NCI-H2107 (cell line): ENCODE results near the gene PRKCQ.
"Not testable (repeated sequence)": the region's sequence is repeated elsewhere in the genome, so short reads cannot be mapped to it uniquely, and the experiment has no call there.

ENCODE experiments used
- DNase-seq: peaks from one replicate; lab custom pipeline; 2025; lab: John Stamatoyannopoulos, UW

The PRKCQ gene

DNA sequence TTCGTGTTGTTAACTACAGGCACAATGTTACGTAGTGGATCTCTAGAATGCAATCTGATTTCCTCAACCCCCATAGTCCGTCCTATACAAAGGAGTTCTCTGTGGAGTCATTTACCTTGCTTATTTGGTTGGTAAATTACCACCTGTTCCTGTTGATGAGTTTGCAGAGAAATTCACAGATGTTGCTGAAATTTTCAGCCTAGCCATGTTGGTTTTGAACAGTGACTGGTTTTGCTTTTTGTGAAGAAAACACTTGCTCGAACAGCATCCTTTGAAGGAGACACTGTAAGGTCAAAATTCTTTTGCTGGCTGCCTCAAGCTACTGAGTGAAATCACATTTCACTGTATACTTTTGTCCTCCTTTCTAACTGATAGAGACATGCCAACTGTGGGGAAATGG, 15.4 kb upstream of the PRKCQ start:
- no peak for DNase-seq

DNA sequence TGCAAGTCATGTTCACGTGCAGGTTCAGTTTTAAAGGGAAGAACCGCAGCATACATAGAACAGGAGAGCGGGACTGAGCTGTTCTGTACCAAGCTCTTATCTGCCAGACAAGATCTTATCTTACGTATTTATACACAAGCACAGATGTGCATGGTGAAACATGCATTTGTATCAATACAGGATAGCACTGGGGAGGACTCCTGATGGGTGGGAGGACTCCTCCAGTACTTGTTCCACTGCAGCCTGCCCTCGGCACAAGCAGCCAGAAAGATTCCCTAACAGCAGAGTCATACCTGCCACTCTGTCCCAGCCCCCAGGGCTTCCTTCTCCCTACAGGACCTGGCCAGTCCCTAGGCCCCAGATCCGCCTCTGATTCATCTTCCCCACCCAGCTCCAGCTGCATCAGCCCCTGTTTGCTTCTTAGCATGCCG, 13.2 kb upstream of the PRKCQ start:
- no peak for DNase-seq

DNA sequence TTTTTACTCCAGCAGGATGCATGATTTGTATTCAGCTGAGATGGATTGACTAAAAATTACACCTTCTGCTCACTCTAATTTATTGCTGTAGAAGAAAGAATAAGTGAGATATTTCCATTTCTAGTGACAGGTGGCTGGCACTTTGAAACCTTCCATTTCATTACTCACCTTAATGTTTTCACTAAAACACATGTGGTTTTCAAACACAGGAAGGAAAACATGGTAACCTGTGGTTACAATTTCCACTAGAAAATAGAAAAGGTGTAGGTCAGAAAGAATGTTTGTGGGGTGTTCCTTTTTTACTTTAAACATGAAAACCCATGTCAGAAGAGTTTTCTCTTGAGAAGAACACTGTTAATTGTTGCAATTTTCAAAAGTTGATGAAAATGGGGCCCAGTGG, 12.0 kb upstream of the PRKCQ start:
- DNase-seq = no peak

DNA sequence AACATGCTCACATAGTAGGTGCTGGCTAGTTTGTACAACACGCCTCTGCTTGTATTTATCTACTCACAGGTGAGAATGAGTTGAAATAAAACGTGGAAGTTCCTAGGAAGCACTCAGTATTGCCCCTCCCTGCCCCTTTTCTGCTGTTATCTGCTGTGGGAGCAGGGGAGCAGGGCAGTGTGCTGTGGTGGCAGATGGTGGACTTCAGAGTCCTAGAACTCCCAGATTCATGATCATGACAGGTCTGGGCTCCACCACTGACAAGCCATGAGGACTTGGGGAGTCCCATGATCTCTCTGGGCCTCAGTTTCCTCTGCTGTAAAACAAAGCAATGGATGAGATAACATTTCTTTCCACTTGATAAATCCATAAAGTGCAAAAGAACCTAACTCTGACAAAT, 11.6 kb upstream of the PRKCQ start:
- DNase-seq = no peak

DNA sequence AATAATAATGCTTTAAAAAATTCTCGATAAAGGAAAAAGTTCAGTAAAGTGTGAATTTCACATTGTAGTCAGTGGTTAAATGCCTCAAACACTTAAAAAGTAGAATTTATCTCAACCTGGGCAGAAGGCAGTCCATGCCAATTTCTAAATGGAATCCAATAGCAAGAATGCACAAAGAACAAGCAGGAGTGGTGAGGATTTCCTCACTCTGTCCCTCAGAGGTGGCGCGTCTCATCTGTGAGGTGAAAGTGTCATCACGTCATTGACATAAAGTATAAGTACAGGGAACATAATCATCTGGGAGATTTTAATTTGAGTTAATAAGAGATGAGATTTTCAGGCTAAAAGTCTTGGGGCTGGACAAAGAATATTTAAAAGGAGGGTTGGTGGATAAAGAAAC, 10.0 kb upstream of the PRKCQ start:
- DNase-seq = no peak

DNA sequence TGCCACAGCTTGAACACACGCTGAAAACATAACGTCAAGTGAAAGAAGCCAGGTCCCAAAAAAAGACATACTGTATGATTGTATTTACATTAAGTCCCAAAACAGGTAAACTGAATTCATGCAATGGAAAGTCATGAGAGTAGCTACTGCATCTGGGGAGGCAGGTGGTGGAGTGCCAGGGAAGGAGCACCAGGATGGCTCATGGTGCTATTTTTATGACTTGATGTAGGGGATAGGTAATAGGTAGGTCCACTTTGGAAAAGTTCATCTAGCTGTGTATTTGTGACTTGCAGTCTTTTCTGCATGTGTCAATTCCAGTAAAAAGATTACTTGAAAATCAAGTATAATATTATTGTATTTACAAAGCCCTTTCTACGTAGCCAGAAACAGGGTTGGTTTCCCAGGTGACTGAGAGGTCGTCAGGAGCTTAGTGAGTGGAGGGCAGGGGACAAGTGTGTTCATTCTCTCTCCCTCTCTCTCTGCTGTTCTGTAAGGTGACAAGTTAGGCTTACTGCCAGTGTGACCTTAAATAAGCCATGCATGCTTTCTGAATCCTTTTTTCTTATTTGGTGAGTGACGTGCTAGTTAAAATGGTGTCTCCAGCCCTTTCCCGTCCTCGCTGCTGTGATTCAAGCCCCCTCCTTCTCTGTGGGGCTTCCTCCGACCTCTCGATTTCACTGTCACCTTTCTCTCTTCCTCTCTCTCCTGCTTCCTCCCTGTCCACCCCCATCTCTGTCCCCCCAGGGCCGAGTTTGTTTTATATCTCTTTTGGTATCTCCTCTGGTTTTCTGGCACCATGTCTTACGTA, 9.4 kb upstream of the PRKCQ start:
- no peak for DNase-seq

DNA sequence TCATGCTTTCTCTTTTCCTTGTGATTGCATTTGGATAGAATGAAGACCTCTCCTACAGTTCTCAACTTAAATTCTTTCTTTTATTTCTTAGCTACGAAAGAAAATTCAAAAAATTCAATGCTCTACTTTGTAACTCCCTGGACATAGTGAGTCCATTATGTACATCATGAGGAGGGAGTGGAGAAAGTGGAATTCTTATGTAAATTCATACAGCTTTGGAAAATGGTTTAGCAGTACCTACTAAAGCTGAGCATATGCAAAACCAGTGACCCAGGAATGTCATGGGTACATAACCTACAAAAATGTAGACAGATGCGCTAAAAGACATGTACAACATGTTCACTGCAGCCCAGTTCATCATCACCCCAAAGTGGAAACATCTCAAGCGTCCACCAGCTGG, 8.8 kb upstream of the PRKCQ start:
- no peak for DNase-seq

DNA sequence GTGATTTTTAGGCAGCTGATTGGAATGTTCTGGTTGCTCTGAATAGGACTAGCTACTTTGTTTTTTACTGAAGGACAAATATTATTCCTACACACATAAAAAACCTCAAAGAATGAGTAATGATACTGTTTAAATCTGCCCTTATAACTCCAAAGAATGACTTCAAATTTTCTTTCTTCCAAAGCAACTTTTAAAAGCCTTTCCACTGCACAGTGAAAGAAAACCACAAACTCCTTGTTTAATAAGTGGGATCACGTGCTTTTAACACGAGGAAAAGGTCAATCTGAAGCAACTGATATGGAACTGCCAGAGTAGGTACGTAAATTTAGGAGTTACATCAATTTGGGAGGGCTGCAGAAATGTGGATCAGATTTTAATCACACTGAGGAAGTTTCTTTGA, 8.0 kb upstream of the PRKCQ start:
- DNase-seq = no peak

DNA sequence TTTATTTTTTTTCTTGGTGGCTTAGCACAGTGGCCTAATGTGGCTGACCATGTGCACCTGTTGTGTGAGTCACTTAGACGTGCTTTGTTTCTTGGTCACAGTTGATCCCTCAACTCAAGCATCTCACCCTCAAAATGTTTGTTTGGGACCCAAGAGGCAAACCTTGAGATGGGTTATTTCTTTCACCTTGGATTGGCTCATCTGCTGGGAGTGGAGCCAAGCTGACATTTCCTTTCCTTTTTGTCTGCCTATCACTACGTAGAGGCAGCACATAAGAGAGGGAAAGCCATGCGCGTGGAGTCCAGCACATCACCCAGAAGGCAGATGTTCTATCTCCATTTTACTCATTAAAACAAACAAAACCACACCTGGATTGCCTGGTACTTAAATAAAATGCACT, 6.4 kb upstream of the PRKCQ start:
- DNase-seq = no peak

DNA sequence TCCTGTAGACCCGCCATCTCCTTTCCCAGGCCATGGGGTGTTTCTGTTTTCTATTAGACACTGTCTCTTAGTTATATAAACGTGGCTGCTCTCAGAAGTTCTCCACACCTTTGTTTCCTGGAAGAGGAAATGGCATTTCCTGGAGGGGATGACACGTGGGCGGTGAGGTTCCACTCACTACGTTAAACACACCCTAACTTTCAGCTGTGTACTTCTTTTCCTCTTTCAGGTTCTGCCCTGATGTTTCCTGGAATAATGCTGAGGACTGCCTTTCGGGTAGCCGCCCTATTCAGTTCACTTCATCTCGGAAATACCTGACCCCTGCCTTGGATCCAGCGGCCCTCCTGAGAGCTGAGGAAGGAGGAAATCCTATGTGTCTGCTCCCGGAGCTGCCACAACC, 3.4 kb upstream of the PRKCQ start:
- DNase-seq = no peak

DNA sequence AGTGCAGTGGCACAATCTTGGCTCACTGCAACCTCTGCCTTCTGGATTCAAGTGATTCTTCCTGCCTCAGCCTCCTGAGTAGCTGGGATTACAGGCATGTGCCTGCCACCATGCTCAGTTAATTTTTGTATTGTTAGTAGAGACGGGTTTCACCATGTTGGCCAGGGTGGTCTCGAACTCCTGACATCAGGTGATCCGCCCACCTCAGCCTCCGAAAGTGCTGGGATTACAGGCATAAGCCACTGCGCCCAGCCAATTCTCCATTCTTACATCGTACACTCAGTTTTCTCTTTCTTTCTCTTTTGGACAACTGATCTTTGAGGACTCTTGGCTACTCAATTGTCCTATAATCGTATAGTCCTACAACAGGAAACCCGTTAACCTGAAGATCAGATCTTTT, 2.8 kb upstream of the PRKCQ start:
- DNase-seq = not testable (repeated sequence)

DNA sequence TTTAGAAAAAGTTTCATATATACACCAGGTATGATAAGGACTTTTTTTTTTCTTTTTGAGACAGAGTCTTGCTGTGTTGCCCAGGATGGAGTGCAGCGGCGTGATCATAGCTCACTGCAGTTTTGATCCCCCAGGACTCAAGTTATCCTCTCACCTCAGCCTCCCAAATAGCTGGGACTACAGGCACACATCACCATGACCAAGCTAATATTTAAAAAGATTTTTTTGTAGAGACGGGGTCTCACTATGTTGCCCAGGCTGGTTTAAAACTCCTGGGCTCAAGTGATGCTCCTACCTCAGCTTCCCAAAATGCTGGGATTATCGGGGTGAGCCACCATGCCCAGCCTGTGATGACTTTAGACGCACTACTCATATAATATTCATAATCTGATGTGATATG, 2.2 kb upstream of the PRKCQ start:
- no peak for DNase-seq

DNA sequence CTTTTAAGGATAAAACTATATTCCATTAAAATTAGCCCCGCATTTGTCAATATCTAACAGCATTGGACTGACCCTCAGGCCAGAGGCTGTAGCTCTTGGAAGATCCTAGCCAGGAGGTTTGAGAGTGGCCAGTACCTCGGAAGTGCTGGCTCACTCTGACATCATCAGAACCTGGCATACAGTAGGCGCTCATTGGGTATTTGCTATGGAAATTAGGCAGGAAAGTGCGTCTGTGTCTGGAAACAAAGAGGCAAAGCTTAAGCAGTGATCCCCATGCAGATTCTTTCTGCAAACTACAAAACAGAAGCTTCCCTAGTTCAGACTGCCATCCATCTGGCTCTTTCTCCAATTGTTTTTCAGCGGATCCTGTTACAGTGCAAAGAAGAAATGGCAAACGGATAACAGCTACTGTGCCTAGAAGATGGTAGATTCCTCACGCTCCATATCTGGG, 1.7 kb upstream of the PRKCQ start:
- DNase-seq = no peak

DNA sequence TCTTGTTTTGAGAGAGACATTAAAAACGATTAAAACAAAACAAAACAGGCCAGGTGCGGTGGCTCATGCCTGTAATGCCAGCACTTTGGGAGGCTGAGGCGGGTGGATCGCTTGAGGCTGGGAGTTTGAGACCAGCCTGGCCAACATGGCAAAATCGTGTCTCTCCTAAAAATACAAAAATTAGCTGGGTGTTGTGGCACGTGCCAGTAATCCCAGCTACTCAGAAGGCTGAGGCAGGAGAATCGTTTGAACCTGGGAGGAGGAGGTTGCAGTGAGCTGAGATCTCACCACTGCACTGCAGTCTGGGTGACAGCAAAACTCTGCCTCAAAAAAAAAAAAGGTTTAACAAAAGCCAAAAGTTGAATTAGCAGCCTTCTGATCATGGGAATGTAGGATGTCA, 1.1 kb upstream of the PRKCQ start:
- not testable (repeated sequence) for DNase-seq

DNA sequence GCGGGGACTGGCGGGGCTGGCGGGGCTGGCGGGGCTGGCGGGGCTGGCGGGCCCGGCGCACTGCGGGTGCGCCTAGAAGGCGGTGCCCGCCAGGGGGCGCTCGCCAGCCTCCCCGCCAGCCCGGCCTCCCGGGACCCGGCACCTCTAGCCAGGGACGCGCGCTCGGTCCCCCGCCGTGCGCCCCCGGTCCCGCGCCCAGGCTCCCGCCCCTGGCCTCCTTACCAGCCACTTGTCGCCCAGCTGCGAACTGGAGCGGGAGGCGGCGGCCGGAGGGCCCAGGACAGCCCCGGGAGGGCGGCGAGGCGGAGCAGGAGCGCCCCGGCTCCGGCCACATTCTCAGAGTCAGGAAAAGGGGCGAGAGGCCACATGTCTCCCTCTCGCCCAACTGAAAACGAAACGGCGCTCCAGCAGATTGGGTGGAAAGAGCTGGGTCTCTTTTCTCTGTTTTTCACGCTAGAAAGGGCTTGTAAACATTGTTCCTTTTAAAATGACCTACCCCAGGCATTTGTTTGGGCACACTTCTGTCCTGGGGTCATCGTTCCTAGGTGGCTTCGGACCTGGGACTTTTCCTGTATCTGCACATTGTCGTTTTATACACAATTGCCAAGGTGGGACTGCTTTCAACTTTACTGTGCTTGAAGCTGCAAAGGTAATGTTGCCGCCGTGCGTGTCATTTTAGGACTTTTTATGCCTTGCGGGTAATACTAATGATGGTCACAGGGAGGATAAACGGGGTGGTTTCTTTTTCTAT, 378 bp upstream of the PRKCQ start:
- DNase-seq = no peak

DNA sequence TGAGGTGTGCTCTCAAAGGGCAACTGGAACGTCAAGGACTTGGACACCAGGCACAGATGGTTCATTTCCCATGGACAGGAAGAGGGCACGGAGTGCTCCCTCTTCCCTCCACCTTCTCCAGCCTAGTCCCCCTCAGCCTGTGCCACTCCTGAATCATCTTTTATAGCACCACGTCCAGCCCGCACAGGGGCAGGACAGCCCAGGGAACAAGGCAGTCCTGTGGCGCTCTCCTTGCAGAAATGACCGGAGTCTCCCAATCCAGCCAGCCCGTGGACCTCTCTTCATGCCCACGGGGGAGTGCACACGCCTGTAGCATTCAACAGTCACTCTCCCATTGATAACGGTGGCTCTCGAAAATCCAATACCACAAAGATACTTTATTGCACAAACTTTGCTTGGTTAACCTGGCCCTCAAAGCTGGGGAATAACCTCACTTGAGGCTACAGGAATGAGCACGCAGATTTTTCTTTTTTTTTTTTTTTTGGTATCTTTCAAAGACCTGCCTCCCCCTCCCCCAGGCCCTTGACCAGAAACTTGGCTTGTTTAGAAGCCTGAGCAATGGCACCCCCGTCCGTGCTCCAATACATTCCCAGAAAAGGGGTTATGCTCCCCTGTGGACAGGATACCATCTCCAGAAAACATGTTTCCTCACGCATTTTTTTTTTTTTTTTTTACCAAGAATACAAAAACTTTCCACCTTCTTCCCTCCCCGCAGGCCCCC, 733 bp downstream of the PRKCQ start:
- DNase-seq = no peak

DNA sequence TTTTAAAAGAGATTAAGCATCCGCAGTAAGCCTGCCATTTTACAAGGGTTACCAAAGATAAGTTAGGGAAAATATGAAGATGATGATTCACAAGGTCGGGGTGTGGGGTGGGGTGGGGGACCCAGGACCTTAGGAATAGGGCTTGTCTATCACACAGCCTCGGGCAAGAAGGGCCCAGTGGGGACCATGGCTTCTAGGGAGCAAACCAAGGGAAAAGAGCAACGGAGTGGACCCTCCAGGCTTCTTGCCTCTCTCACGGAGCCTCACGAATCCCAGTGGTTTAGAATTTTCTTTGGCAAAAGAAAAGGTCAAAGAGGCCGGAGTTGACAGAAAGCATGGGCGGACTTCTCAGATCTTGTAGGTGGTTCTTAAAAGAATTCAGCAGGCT, 1.3 kb downstream of the PRKCQ start:
- DNase-seq = no peak

DNA sequence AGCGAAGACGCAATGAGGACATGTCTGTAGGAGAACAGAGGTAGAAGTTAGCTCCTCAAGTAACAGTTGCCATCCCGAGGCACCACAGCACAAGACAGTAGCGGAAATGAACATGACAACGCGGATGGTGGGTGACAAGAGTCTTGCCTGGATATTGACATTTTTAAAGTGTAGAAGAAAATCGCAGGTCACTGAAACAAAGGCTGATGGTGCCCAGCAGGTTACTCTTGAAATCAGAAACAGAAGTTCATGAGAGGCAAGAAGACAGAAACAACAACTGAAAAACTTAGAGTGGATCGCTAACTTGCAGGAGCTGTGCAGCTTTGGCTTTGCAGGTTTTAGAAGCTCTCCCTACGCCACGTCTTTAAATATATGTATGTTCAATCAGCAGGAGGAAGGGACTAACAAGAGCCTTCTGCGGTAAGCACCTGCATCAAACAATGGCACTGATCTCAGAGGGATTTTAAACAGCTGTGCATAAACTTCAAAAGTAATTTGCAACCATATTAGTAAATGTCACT, 1.8 kb downstream of the PRKCQ start:
- DNase-seq = no peak

DNA sequence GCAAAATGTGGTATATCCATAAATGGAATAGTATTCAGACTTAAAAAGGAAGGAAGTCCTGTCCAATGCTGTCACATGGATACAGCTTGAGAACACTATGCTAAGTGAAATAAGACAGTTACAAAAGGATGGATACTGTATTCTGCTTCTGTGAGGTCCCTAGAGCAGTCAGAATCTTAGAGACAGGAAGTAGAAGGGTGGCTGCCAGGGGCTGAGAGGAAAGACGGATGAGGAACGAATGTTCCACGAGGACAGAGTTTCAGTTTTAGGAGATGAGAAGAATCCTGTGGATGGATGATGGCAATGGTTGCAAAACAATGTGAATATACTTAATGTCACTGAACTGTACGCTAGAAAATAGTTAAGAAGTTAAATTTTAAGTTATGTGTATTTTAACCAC, 3.8 kb downstream of the PRKCQ start:
- no peak for DNase-seq

DNA sequence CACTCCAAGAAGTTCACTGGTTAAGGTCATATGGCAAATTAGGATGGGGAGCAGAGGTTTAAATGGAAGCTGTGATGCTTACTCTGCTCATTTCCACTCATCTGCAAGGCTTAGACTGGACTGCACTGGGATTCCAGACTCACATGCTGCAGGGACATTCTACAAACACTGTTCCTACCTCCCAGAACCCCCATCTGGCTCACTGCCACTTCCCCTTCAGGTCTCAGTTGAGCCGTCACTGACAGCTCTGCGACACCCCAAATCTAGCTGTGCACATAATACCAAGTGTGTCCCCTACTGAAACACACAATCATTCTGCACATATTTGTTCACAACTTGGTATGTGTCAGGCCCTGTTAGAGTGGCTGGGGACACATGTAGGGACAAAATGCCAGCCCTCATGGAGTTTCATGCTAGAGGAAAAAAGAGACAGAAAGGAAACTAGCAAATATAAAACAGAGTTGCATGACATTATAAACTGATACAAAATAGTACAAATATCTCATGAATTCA, 5.4 kb downstream of the PRKCQ start:
- no peak for DNase-seq

DNA sequence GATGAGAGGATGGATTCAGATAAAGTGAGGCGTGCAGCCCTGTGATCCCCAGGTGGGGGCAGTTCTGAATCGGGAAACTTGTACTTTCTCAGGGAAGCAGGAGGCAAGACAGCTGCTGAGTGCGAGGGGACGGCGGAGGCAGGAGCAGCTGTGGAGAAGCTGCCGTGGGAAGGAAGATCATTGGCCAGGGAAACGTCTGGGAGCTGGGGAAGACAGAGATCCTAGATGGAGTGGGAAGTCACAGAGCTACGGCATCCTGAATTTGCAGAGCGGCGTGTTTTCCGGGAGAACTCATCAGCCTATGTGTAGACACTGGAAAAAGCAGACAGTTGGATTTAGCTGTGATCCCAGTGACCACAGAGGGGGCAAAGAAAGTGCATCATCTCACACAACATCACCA, 9.2 kb downstream of the PRKCQ start:
- no peak for DNase-seq

DNA sequence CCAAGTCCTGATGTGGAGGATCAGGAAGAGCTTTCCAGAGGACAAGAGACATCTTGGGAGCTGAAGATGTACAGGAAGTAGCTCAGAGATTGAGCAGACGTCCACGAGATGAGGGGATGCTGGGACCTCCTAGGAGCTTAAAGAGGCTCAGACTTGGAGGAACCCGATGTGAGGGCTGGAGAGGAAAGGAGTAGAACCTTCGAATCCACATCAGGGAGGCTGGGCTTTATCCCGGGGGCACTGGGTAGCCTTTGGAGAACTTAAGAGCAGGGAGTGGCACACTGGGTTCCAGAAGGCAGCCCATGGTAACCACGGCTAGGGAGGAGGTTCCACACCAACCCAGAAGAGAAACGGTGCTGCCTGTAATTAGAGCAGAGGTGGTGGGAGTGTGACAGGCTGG, 10.8 kb downstream of the PRKCQ start:
- DNase-seq = no peak

DNA sequence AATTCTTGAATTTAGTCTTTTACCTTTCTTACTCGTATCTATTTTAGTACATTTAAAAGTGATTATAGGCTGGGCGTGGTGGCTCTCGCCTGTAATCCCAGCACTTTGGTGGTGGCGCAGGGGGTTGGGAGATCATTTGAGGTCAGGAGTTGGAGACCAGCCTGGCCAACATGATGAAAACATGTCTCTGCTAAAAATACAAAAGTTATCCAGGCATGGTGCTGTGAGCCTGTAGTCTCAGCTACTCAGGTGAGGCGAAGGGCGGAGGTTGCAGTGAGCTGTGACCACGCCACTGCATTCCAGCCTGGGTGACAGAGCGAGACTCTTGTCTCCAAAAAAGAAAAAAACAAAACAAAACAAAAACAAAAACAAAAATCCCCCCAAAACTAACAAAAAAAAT, 12.2 kb downstream of the PRKCQ start:
- no peak for DNase-seq
